Neural cell (in vitro differentiated cells): ENCODE results near the gene EXTL1. TPM values are rescaled to one million over a fixed set of nuclear protein-coding genes. Genes with fewer than 3 reads are reported as not detected.

Experiments
- H2AFZ ChIP-seq: fragments of 200-600, 300-800 bp; sonication (generic), shearing (Covaris generic); 2 replicates; pipeline ENCODE4 v1.6.0; 2014; ENCODE audit warnings: low read depth, mild to moderate bottlenecking, antibody characterized with exemption, low read length, moderate library complexity
- H3F3A ChIP-seq: fragments of 200-600 bp; shearing (Covaris generic); 2 replicates; pipeline ENCODE4 v1.6.1; 2016; ENCODE audit warnings: mild to moderate bottlenecking, moderate library complexity, mixed read lengths, antibody characterized with exemption, low read length; ENCODE audit not compliant: insufficient read depth, poor library complexity, severe bottlenecking
- H3K27ac ChIP-seq: fragments of 200-600, 300-800 bp; sonication (generic), shearing (Covaris generic); 2 replicates; pipeline ENCODE4 v1.5.1; 2014; ENCODE audit warnings: mild to moderate bottlenecking, low read length, moderate library complexity
- H3K27me3 ChIP-seq: fragments of 300-800, 200-600 bp; sonication (generic), shearing (Covaris generic); 2 replicates; pipeline ENCODE4 v1.6.0; 2014; ENCODE audit warnings: mild to moderate bottlenecking, low read depth, low read length, moderate library complexity; ENCODE audit not compliant: insufficient read depth
- H3K36me3 ChIP-seq: fragments of 300-800, 200-600 bp; sonication (generic), shearing (Covaris generic); 2 replicates; pipeline ENCODE4 v1.5.1; 2014; ENCODE audit warnings: mild to moderate bottlenecking, antibody characterized with exemption, low read length, moderate library complexity; ENCODE audit not compliant: insufficient read depth
- H3K4me2 ChIP-seq: fragments of 300-800, 200-600 bp; sonication (generic), shearing (Covaris generic); 2 replicates; pipeline ENCODE4 v1.6.0; 2014; ENCODE audit warnings: mild to moderate bottlenecking, low read length
- H3K4me3 ChIP-seq: fragments of 300-800, 200-600 bp; sonication (generic), shearing (Covaris generic); 2 replicates; pipeline ENCODE4 v1.5.1; 2014; ENCODE audit warnings: mild to moderate bottlenecking, low read length, moderate library complexity
- H3K79me2 ChIP-seq: fragments of 200-600 bp; shearing (Covaris generic); replicated peaks from 2 replicates; pipeline ENCODE4 v1.6.0; 2014; ENCODE audit warnings: mild to moderate bottlenecking, low read length, moderate library complexity; ENCODE audit not compliant: insufficient read depth
- H3K9ac ChIP-seq: fragments of 300-800, 200-600 bp; sonication (generic), shearing (Covaris generic); 2 replicates; pipeline ENCODE4 v1.6.1; 2016; ENCODE audit warnings: mild to moderate bottlenecking, low read length, mixed read lengths
- H3K9me2 ChIP-seq: fragments of 200-600 bp; shearing (Covaris generic); 2 replicates; pipeline ENCODE4 v1.6.1; 2016; ENCODE audit warnings: mild to moderate bottlenecking, low read length, mixed read lengths; ENCODE audit not compliant: insufficient read depth
- H3K9me3 ChIP-seq: fragments of 200-600, 300-800 bp; sonication (generic), shearing (Covaris generic); 2 replicates; pipeline ENCODE4 v1.6.1; 2016; ENCODE audit warnings: mild to moderate bottlenecking, mixed run types, low read length, moderate library complexity, mixed read lengths
- H4K20me1 ChIP-seq: fragments of 200-600 bp; shearing (Covaris generic); 2 replicates; pipeline ENCODE4 v1.6.1; 2016; ENCODE audit warnings: mild to moderate bottlenecking, mixed run types; ENCODE audit not compliant: insufficient read depth
- CTCF ChIP-seq: fragments of 450-650 bp; IDR thresholded peaks from 2 replicates; pipeline ENCODE4 v1.5.1; 2014; ENCODE audit warnings: antibody characterized with exemption, mild to moderate bottlenecking, moderate library complexity; ENCODE audit not compliant: poor library complexity, severe bottlenecking
- EP300 ChIP-seq: fragments of 450-650 bp; conservative IDR thresholded peaks from 2 replicates; pipeline ENCODE4 v1.6.1; 2014; ENCODE audit warnings: antibody characterized with exemption, mild to moderate bottlenecking, moderate library complexity; ENCODE audit not compliant: poor library complexity, severe bottlenecking
- EZH2 ChIP-seq: fragments of 200-600, 300-800 bp; shearing (Covaris generic), sonication (generic); IDR thresholded peaks from 2 replicates; pipeline ENCODE4 v1.6.1; 2014; ENCODE audit warnings: antibody characterized with exemption, low read length, borderline replicate concordance, mild to moderate bottlenecking; ENCODE audit not compliant: insufficient read depth, poor library complexity, severe bottlenecking
- MXI1 ChIP-seq: fragments of 450-650 bp; conservative IDR thresholded peaks from 2 replicates; pipeline ENCODE4 v1.6.1; 2014; ENCODE audit warnings: antibody characterized with exemption, mild to moderate bottlenecking; ENCODE audit not compliant: poor library complexity, severe bottlenecking
- POLR2AphosphoS5 ChIP-seq: IDR thresholded peaks from 2 replicates; pipeline ENCODE4 v1.6.1; 2012
- RAD21 ChIP-seq: fragments of 450-650 bp; conservative IDR thresholded peaks from 2 replicates; pipeline ENCODE4 v1.6.1; 2014; ENCODE audit warnings: antibody characterized with exemption, mild to moderate bottlenecking, moderate library complexity
- REST ChIP-seq: IDR thresholded peaks from 2 replicates; pipeline ENCODE4 v1.6.1; 2012; ENCODE audit warnings: borderline replicate concordance
- SMC3 ChIP-seq: fragments of 450-650 bp; conservative IDR thresholded peaks from 2 replicates; pipeline ENCODE4 v1.6.1; 2014; ENCODE audit warnings: antibody characterized with exemption, mild to moderate bottlenecking, moderate library complexity; ENCODE audit not compliant: poor library complexity
- TAF1 ChIP-seq: IDR thresholded peaks from 2 replicates; pipeline ENCODE4 v1.6.1; 2012; ENCODE audit warnings: low read depth
- polyA plus RNA-seq: library from polyadenylated mRNA; depleted of rRNA; stranded (reverse); fragments of >200 nt; gene quantifications from 2 replicates; pipeline ENCODE4 v1.2.3, GENCODE V29; 2014

Gene EXTL1
- polyA plus RNA-seq, 1 donor from 2014 or later: 2.7 TPM

GRCh38 chr1:26066857-26067256, 45.3 kb downstream of the EXTL1 start:
- H3K9ac ChIP-seq: no peak overlapping the region
- H3K27me3 ChIP-seq: no peaks in the 10 kb centered on the region
- no peak overlapping the region for H2AFZ ChIP-seq
- no peaks in the 10 kb centered on the region for H3F3A ChIP-seq
- no peaks in the 10 kb centered on the region for H4K20me1 ChIP-seq
- no peaks in the 10 kb centered on the region for H3K9me2 ChIP-seq
- H3K27ac ChIP-seq: no peak overlapping the region
- no peaks in the 10 kb centered on the region for H3K36me3 ChIP-seq
- TF ChIP-seq CTCF: no peak
- TF ChIP-seq MXI1: no peak
- no peak for TF ChIP-seq TAF1
- no peak for TF ChIP-seq POLR2AphosphoS5
- no peak for TF ChIP-seq EZH2
- TF ChIP-seq EP300: no peak
- no peak for TF ChIP-seq REST
- no peak for TF ChIP-seq RAD21
- TF ChIP-seq SMC3: no peak
- H3K9me3 ChIP-seq: no peaks in the 10 kb centered on the region
- no peak overlapping the region for H3K4me2 ChIP-seq
- no peaks in the 10 kb centered on the region for H3K79me2 ChIP-seq
- no peak overlapping the region for H3K4me3 ChIP-seq

GRCh38 chr1:26067432-26067911, 45.9 kb downstream of the EXTL1 start, which contains the start of gene TRIM63:
Gene TRIM63, minus strand, starts transcription at chr1:26067630. Its CDS starts 136 bp downstream, at chr1:26067494.
- no peaks in the 10 kb centered on the region for H3F3A ChIP-seq
- H3K4me3 ChIP-seq: no peak within 1 kb of the TSS
- H3K27ac ChIP-seq: no peak within 1 kb of the TSS
- TF ChIP-seq POLR2AphosphoS5 (no peak), EZH2 (no peak), CTCF (no peak), TAF1 (no peak), REST (no peak), EP300 (no peak), SMC3 (no peak), RAD21 (no peak), MXI1 (no peak)
- no peaks in the 10 kb centered on the region for H3K27me3 ChIP-seq
- no peaks in the 10 kb centered on the region for H3K9me2 ChIP-seq
- no peak within 1 kb of the TSS for H3K4me2 ChIP-seq
- no peak within 1 kb of the TSS for H3K9ac ChIP-seq
- no peaks in the 10 kb centered on the region for H4K20me1 ChIP-seq
- no peaks in the 10 kb centered on the region for H3K9me3 ChIP-seq
- H3K36me3 ChIP-seq: no peaks in the 10 kb centered on the region
- no peak within 1 kb of the TSS for H2AFZ ChIP-seq
- H3K79me2 ChIP-seq: no peaks in the 10 kb centered on the region
